ENCODE data around the gene CEPT1. TPM values are rescaled to one million over a fixed set of nuclear protein-coding genes. Genes with fewer than 3 reads are reported as not detected.
"Not testable (repeated sequence)": the region's sequence is repeated elsewhere in the genome, so short reads cannot be mapped to it uniquely, and the experiment has no call there.

CEPT1 gene
- total RNA-seq (2014; rRNA removed; shearing (Covaris generic); ENCODE audit: low replicate concordance) = 9.6 and 15.1 TPM in 2 replicates

- peak; percentile 87 for DNase-seq (ENCODE audit: low read depth)
- in situ Hi-C loops (cut with HindIII; ENCODE audit: low pct_unique_long_range_greater_than_20kb, low sequenced_read_pairs) = no loop called here
These were observed at the start of gene CEPT1, which contains the start of gene DRAM2 for GRCh38 chr1:111139956-111140679. CEPT1 (plus strand) TSS chr1:111140223; CDS start chr1:111147715, 7,492 bp downstream. DRAM2 (minus strand) TSS chr1:111140093; CDS start chr1:111131554, 8,539 bp downstream.

- in situ Hi-C loops (cut with HindIII; ENCODE audit: low pct_unique_long_range_greater_than_20kb, low sequenced_read_pairs); DNase-seq (ENCODE audit: low read depth): not testable (repeated sequence)
These were observed 44.6 kb upstream of the CEPT1 start for GRCh38 chr1:111095421-111095820.

GRCh38 chr1:111097356-111098099 lies 42.5 kb upstream of the CEPT1 start:
- in situ Hi-C loops (cut with HindIII; ENCODE audit: low pct_unique_long_range_greater_than_20kb, low sequenced_read_pairs) = no loop called here
- peak; percentile 6 for DNase-seq (ENCODE audit: low read depth)

- in situ Hi-C loops (cut with HindIII; ENCODE audit: low pct_unique_long_range_greater_than_20kb, low sequenced_read_pairs) = no loop called here
- DNase-seq (ENCODE audit: low read depth) = no peak
These were observed 40.7 kb upstream of the CEPT1 start for GRCh38 chr1:111099289-111099688.

- DNase-seq (ENCODE audit: low read depth) = peak; percentile 2
- in situ Hi-C loops (cut with HindIII; ENCODE audit: low pct_unique_long_range_greater_than_20kb, low sequenced_read_pairs) = no loop called here
These were observed 38.0 kb upstream of the CEPT1 start for GRCh38 chr1:111101854-111102642.

GRCh38 chr1:111104981-111105380 lies 35.0 kb upstream of the CEPT1 start:
- in situ Hi-C loops (cut with HindIII; ENCODE audit: low pct_unique_long_range_greater_than_20kb, low sequenced_read_pairs) = no loop called here
- no peak for DNase-seq (ENCODE audit: low read depth)

GRCh38 chr1:111110197-111110899 lies 29.7 kb upstream of the CEPT1 start:
- in situ Hi-C loops (cut with HindIII; ENCODE audit: low pct_unique_long_range_greater_than_20kb, low sequenced_read_pairs) = no loop called here
- DNase-seq (ENCODE audit: low read depth) = peak; percentile 2

GRCh38 chr1:111116496-111116895 lies 23.5 kb upstream of the CEPT1 start:
- no peak for DNase-seq (ENCODE audit: low read depth)

GRCh38 chr1:111126354-111126753 lies 13.7 kb upstream of the CEPT1 start:
- in situ Hi-C loops (cut with HindIII; ENCODE audit: low pct_unique_long_range_greater_than_20kb, low sequenced_read_pairs) = no loop called here
- DNase-seq (ENCODE audit: low read depth) = no peak

More at GRCh38 chr1:111116496-111116895, 23.5 kb upstream of the CEPT1 start:
- in situ Hi-C loops (cut with HindIII; ENCODE audit: low pct_unique_long_range_greater_than_20kb, low sequenced_read_pairs) = no loop called here

- no peak for DNase-seq (ENCODE audit: low read depth)
- in situ Hi-C loops (cut with HindIII; ENCODE audit: low pct_unique_long_range_greater_than_20kb, low sequenced_read_pairs) = no loop called here
These were observed 11.9 kb upstream of the CEPT1 start for GRCh38 chr1:111127923-111128643.

- DNase-seq (ENCODE audit: low read depth) = no peak
- in situ Hi-C loops (cut with HindIII; ENCODE audit: low pct_unique_long_range_greater_than_20kb, low sequenced_read_pairs) = no loop called here
These were observed 10.6 kb upstream of the CEPT1 start for GRCh38 chr1:111129376-111129775.

- in situ Hi-C loops (cut with HindIII; ENCODE audit: low pct_unique_long_range_greater_than_20kb, low sequenced_read_pairs) = no loop called here
- no peak for DNase-seq (ENCODE audit: low read depth)
These were observed 8.3 kb upstream of the CEPT1 start for GRCh38 chr1:111131693-111132092.

- no peak for DNase-seq (ENCODE audit: low read depth)
- in situ Hi-C loops (cut with HindIII; ENCODE audit: low pct_unique_long_range_greater_than_20kb, low sequenced_read_pairs) = no loop called here
These were observed 6.2 kb upstream of the CEPT1 start for GRCh38 chr1:111133866-111134265.

GRCh38 chr1:111139324-111139955 lies 583 bp upstream of the CEPT1 start:
- DNase-seq (ENCODE audit: low read depth) = peak; percentile 30
- in situ Hi-C loops (cut with HindIII; ENCODE audit: low pct_unique_long_range_greater_than_20kb, low sequenced_read_pairs) = no loop called here

- no peak for DNase-seq (ENCODE audit: low read depth)
- in situ Hi-C loops (cut with HindIII; ENCODE audit: low pct_unique_long_range_greater_than_20kb, low sequenced_read_pairs) = no loop called here
These were observed 601 bp downstream of the CEPT1 start for GRCh38 chr1:111140680-111140967.

GRCh38 chr1:111141245-111142220 lies 1.5 kb downstream of the CEPT1 start:
- in situ Hi-C loops (cut with HindIII; ENCODE audit: low pct_unique_long_range_greater_than_20kb, low sequenced_read_pairs) = no loop called here
- no peak for DNase-seq (ENCODE audit: low read depth)
